SK-N-SH (cell line): ENCODE results near the gene B3GALT6. TPM values are rescaled to one million over a fixed set of nuclear protein-coding genes. Genes with fewer than 3 reads are reported as not detected.

Source experiments
- CTCF ChIA-PET: fragments of 300-600, 350-600 bp; formaldehyde crosslinking; extraction: SDS; loops from one replicate; lab custom pipeline; 2021; lab: Yijun Ruan, JAX
- POLR2A ChIA-PET: fragments of 350-600 bp; sonication (Branson Sonifier 250); formaldehyde crosslinking; extraction: SDS; loops from one replicate; lab custom pipeline; 2020; ENCODE audit warnings: antibody characterized with exemption, inconsistent platforms; lab: Yijun Ruan, JAX
- DNase-seq: peaks from one replicate; pipeline ENCODE4 v3.0.0; 2012
- H2AFZ ChIP-seq: fragments of 200-600 bp; sonication (generic); 2 replicates; pipeline ENCODE4 v1.8.1; 2016; ENCODE audit warnings: antibody characterized with exemption, mild to moderate bottlenecking, low read depth
- H3F3A ChIP-seq: fragments of 200-600 bp; sonication (generic); replicated peaks from 2 replicates; pipeline ENCODE3; 2016; ENCODE audit warnings: antibody characterized with exemption, mild to moderate bottlenecking; ENCODE audit not compliant: insufficient read depth
- H3K27ac ChIP-seq, 2 experiments: fragments of 200-500 bp in 1 of 2; fragments of 200-600 bp in 1 of 2; sonication (Bioruptor generic) in 1 of 2; sonication (generic), shearing (Covaris generic) in 1 of 2; 2 replicates each; pipeline versions ENCODE4 v1.5.1 to v1.6.1; 2014 to 2016; ENCODE audit warnings: low read depth in 2 of 2, inconsistent platforms in 1 of 2, low read length in 1 of 2, mild to moderate bottlenecking in 1 of 2, mixed read lengths in 1 of 2
- H3K27me3 ChIP-seq: fragments of 200-600 bp; sonication (generic), shearing (Covaris generic); 2 replicates; pipeline ENCODE4 v1.6.1; 2016; ENCODE audit warnings: mixed run types; ENCODE audit not compliant: insufficient read depth
- H3K36me3 ChIP-seq, 2 experiments: fragments of 200-500 bp in 1 of 2; fragments of 200-600 bp in 1 of 2; sonication (Bioruptor generic) in 1 of 2; sonication (generic) in 1 of 2; replicated peaks in 1 of 2; 2 replicates each; pipeline versions ENCODE3 to v1.5.1; 2014 to 2016; ENCODE audit warnings: low read length in 1 of 2, mild to moderate bottlenecking in 1 of 2; ENCODE audit not compliant: insufficient read depth in 2 of 2, control insufficient read depth in 1 of 2
- H3K4me1 ChIP-seq, 2 experiments: fragments of 200-500 bp in 1 of 2; fragments of 200-600 bp in 1 of 2; sonication (Bioruptor generic) in 1 of 2; sonication (generic), shearing (Covaris generic) in 1 of 2; 2 replicates each; pipeline versions ENCODE4 v1.5.1 to v1.6.1; 2014 to 2016; ENCODE audit warnings: low read depth in 1 of 2, low read length in 1 of 2, mixed run types in 1 of 2; ENCODE audit not compliant: insufficient read depth in 2 of 2, control insufficient read depth in 1 of 2
- H3K4me2 ChIP-seq: fragments of 200-600 bp; sonication (generic), shearing (Covaris generic); 2 replicates; pipeline ENCODE4 v1.6.1; 2017; ENCODE audit warnings: mixed run types
- H3K4me3 ChIP-seq, 2 experiments: fragments of 200-500 bp in 1 of 2; fragments of 200-600 bp in 1 of 2; sonication (Bioruptor generic) in 1 of 2; sonication (generic), shearing (Covaris generic) in 1 of 2; 2 replicates each; pipeline versions ENCODE4 v1.5.1 to v1.8.1; 2014 to 2016; ENCODE audit warnings: low read depth in 2 of 2, inconsistent platforms in 1 of 2, low read length in 1 of 2, mild to moderate bottlenecking in 1 of 2, mixed read lengths in 1 of 2, moderate library complexity in 1 of 2
- H3K79me2 ChIP-seq: fragments of 200-600 bp; sonication (generic); 2 replicates; pipeline ENCODE4 v1.8.1; 2017; ENCODE audit warnings: mild to moderate bottlenecking; ENCODE audit not compliant: insufficient read depth
- H3K9ac ChIP-seq: fragments of 200-600 bp; sonication (generic); 2 replicates; pipeline ENCODE4 v1.6.1; 2017; ENCODE audit warnings: mixed run types
- H3K9me2 ChIP-seq: fragments of 200-600 bp; sonication (generic); 2 replicates; pipeline ENCODE4 v1.6.1; 2017; ENCODE audit warnings: mixed run types
- H3K9me3 ChIP-seq: fragments of 200-600 bp; sonication (generic); 2 replicates; pipeline ENCODE4 v1.6.1; 2017; ENCODE audit warnings: mixed run types, mild to moderate bottlenecking, moderate library complexity
- H4K20me1 ChIP-seq: fragments of 200-600 bp; sonication (generic); 2 replicates; pipeline ENCODE4 v1.6.1; 2017; ENCODE audit warnings: mild to moderate bottlenecking, mixed run types; ENCODE audit not compliant: insufficient read depth
- CHD2 ChIP-seq: fragments of 150-350 bp; IDR thresholded peaks from 2 replicates; pipeline ENCODE4 v1.6.1; 2018; ENCODE audit warnings: low read length; ENCODE audit not compliant: partially characterized antibody
- CTCF ChIP-seq: fragments of 200-600 bp; sonication (generic); IDR thresholded peaks from 2 replicates; pipeline ENCODE4 v1.6.1; 2017; ENCODE audit warnings: antibody characterized with exemption, mild to moderate bottlenecking, moderate library complexity
- ELF1 ChIP-seq: IDR thresholded peaks from 2 replicates; pipeline ENCODE4 v1.4.0; 2012
- FOSL2 ChIP-seq: IDR thresholded peaks from 2 replicates; pipeline ENCODE4 v1.4.0; 2012; ENCODE audit warnings: low read depth, mild to moderate bottlenecking, moderate library complexity, borderline replicate concordance
- GABPA ChIP-seq: IDR thresholded peaks from 2 replicates; pipeline ENCODE4 v1.4.0; 2012; ENCODE audit warnings: low read depth, mild to moderate bottlenecking
- MEF2A ChIP-seq: IDR thresholded peaks from 2 replicates; pipeline ENCODE4 v1.4.0; 2012; ENCODE audit warnings: low read depth, borderline replicate concordance
- MXI1 ChIP-seq: IDR thresholded peaks from 2 replicates; pipeline ENCODE4 v1.6.1; 2012; ENCODE audit warnings: mild to moderate bottlenecking, low read depth, low read length, improper control_type of control experiment
- NRF1 ChIP-seq: IDR thresholded peaks from 2 replicates; pipeline ENCODE4 v1.6.1; 2012; ENCODE audit warnings: low read depth, mild to moderate bottlenecking, low read length
- POLR2AphosphoS5 ChIP-seq: IDR thresholded peaks from 2 replicates; pipeline ENCODE4 v1.6.1; 2012; ENCODE audit warnings: low read depth, low read length
- RCOR1 ChIP-seq: fragments of 150-350 bp; IDR thresholded peaks from 2 replicates; pipeline ENCODE4 v1.6.1; 2017; ENCODE audit warnings: antibody characterized with exemption, low read length
- RFX5 ChIP-seq: IDR thresholded peaks from 2 replicates; pipeline ENCODE4 v1.6.1; 2012; ENCODE audit warnings: mild to moderate bottlenecking, improper control_type of control experiment, low read length
- RXRA ChIP-seq: IDR thresholded peaks from 2 replicates; pipeline ENCODE4 v1.4.0; 2012; ENCODE audit warnings: low read depth, mild to moderate bottlenecking, borderline replicate concordance
- SIN3A ChIP-seq: IDR thresholded peaks from 2 replicates; pipeline ENCODE4 v1.6.1; 2012; ENCODE audit warnings: low read depth, mild to moderate bottlenecking, low read length, moderate library complexity, borderline replicate concordance
- TCF12 ChIP-seq: IDR thresholded peaks from 2 replicates; pipeline ENCODE4 v1.4.0; 2012
- TEAD4 ChIP-seq: IDR thresholded peaks from 2 replicates; pipeline ENCODE4 v1.4.0; 2012; ENCODE audit warnings: mild to moderate bottlenecking, borderline replicate concordance; ENCODE audit not compliant: insufficient read depth
- YY1 ChIP-seq: IDR thresholded peaks from 2 replicates; pipeline ENCODE4 v1.4.0; 2012; ENCODE audit warnings: low read depth, mild to moderate bottlenecking
- WGBS: methylation state at CpG from one replicate; pipeline ENCODE4 v1.1.6; 2017; ENCODE audit warnings: low lambda C conversion rate; 5-methylcytosine and 5-hydroxymethylcytosine counted together
- polyA plus RNA-seq, 3 experiments: library from polyadenylated mRNA; depleted of rRNA; stranded (reverse); fragments of >200 nt; gene quantifications; 2 replicates each; pipeline ENCODE4 v1.2.3, GENCODE V29; 2012
- TF ChIP-seq, protein P1 (sequence below): fragments of 150-350 bp; IDR thresholded peaks from 2 replicates; pipeline ENCODE4 v1.6.1; 2016; ENCODE audit warnings: mild to moderate bottlenecking, low read depth, low read length
- TF ChIP-seq, protein P2 (sequence below): fragments of 150-350 bp; IDR thresholded peaks from 2 replicates; pipeline ENCODE4 v1.6.1; 2017; ENCODE audit warnings: antibody characterized with exemption, low read length, low read depth, borderline replicate concordance

Gene B3GALT6
- polyA plus RNA-seq, 1 of the 3 experiments (the other 2 are of a cell fraction) = 38.8 TPM

DNA sequence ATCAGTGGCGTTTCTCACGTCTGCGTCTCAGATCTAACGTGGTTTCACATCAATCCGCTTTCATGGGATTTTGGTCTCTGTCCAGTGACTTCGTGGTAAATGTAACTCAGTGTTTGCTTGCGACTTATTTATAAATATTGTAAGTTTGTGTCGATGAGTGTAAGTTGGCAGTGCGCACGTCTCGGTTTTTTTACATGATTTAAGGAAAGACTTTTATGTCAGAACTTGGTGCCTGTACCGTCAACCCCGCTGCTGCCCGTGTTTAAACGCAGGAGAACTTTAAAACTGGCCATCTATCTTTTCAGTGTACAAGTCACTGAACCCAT is 1.5 kb downstream of the B3GALT6 start:
- DNase-seq = no peak
- H3K9ac ChIP-seq = no peak overlapping the region
- TF ChIP-seq MEF2A (no peak), FOSL2 (no peak), RCOR1 (no peak), POLR2AphosphoS5 (no peak), RFX5 (no peak), CHD2 (no peak), ELF1 (no peak), TEAD4 (no peak), YY1 (no peak), TCF12 (no peak), GABPA (no peak), CTCF (no peak), NRF1 (no peak), MXI1 (no peak), SIN3A (no peak), RXRA (no peak)
- TF ChIP-seq, protein P1, sequence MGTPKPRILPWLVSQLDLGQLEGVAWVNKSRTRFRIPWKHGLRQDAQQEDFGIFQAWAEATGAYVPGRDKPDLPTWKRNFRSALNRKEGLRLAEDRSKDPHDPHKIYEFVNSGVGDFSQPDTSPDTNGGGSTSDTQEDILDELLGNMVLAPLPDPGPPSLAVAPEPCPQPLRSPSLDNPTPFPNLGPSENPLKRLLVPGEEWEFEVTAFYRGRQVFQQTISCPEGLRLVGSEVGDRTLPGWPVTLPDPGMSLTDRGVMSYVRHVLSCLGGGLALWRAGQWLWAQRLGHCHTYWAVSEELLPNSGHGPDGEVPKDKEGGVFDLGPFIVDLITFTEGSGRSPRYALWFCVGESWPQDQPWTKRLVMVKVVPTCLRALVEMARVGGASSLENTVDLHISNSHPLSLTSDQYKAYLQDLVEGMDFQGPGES = no peak
- TF ChIP-seq, protein P2, sequence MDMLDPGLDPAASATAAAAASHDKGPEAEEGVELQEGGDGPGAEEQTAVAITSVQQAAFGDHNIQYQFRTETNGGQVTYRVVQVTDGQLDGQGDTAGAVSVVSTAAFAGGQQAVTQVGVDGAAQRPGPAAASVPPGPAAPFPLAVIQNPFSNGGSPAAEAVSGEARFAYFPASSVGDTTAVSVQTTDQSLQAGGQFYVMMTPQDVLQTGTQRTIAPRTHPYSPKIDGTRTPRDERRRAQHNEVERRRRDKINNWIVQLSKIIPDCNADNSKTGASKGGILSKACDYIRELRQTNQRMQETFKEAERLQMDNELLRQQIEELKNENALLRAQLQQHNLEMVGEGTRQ = no peak
- H3K27ac ChIP-seq = no peak overlapping the region
- H3K4me2 ChIP-seq = peak overlapping the region; percentile 24; the same call in 1 of the 2 replicates
- no peaks in the 10 kb centered on the region for H3K9me2 ChIP-seq
- no peaks in the 10 kb centered on the region for H3K27me3 ChIP-seq
- 97% methylated on average over 15 of the region's 15 CpGs for WGBS
- H3K9me3 ChIP-seq = no peaks in the 10 kb centered on the region
- ChIA-PET POLR2A (no interaction called here), CTCF (no interaction called here)
- peaks cover 13% of the 10 kb centered on the region; the same call in 1 of the 2 replicates for H4K20me1 ChIP-seq
- H3F3A ChIP-seq = peaks cover 7% of the 10 kb centered on the region
- H3K79me2 ChIP-seq = peaks cover 50% of the 10 kb centered on the region
- peaks cover 0 to 17% of the 10 kb centered on the region in 2 experiments for H3K36me3 ChIP-seq
- H3K4me1 ChIP-seq = peaks cover 0 to 21% of the 10 kb centered on the region in 2 experiments; a peak in 1 of 4 replicates
- no peak overlapping the region for H2AFZ ChIP-seq
- no peak overlapping the region for H3K4me3 ChIP-seq
